HEK293T (cell line): ENCODE measurements around the gene DCTPP1.

ENCODE experiments used
- ARNT ChIP-seq: fragments of 450-650 bp; IDR thresholded peaks from 2 replicates; pipeline ENCODE4 v1.6.1; 2017; ENCODE audit warnings: mild to moderate bottlenecking
- BHLHE40 ChIP-seq: fragments of 450-650 bp; IDR thresholded peaks from 2 replicates; pipeline ENCODE4 v1.6.1; 2016; ENCODE audit warnings: mild to moderate bottlenecking, moderate library complexity, borderline replicate concordance
- ELF4 ChIP-seq: fragments of 450-650 bp; IDR thresholded peaks from 2 replicates; pipeline ENCODE4 v1.6.1; 2017; ENCODE audit warnings: antibody characterized with exemption
- FOXA1 ChIP-seq: fragments of 450-650 bp; IDR thresholded peaks from 2 replicates; pipeline ENCODE4 v1.6.1; 2016; ENCODE audit warnings: mild to moderate bottlenecking
- FOXK2 ChIP-seq: fragments of 450-650 bp; IDR thresholded peaks from 2 replicates; pipeline ENCODE4 v1.6.1; 2016; ENCODE audit warnings: mild to moderate bottlenecking
- FOXM1 ChIP-seq: fragments of 450-650 bp; IDR thresholded peaks from 2 replicates; pipeline ENCODE4 v1.6.1; 2017; ENCODE audit warnings: mild to moderate bottlenecking, borderline replicate concordance
- HDGF ChIP-seq: fragments of 450-650 bp; IDR thresholded peaks from 2 replicates; pipeline ENCODE4 v1.6.1; 2017; ENCODE audit warnings: antibody characterized with exemption, borderline replicate concordance
- LEF1 ChIP-seq: fragments of 450-650 bp; IDR thresholded peaks from 2 replicates; pipeline ENCODE4 v1.6.1; 2017; ENCODE audit warnings: mild to moderate bottlenecking, borderline replicate concordance
- SP1 ChIP-seq: fragments of 450-650 bp; IDR thresholded peaks from 2 replicates; pipeline ENCODE4 v1.6.1; 2017
- SUZ12 ChIP-seq: fragments of 450-650 bp; IDR thresholded peaks from 2 replicates; pipeline ENCODE4 v1.6.1; 2016; ENCODE audit warnings: mild to moderate bottlenecking
- TARDBP ChIP-seq: fragments of 450-650 bp; IDR thresholded peaks from 2 replicates; pipeline ENCODE4 v1.6.1; 2016
- ZNF384 ChIP-seq: fragments of 450-650 bp; IDR thresholded peaks from 2 replicates; pipeline ENCODE4 v1.6.1; 2016

GRCh38 chr16:30429418-30429677, 482 bp downstream of the DCTPP1 start:
- TF ChIP-seq HDGF (no peak), SUZ12 (no peak), FOXM1 (no peak), TARDBP (no peak), ELF4 (no peak), LEF1 (no peak), FOXK2 (no peak), ZNF384 (no peak), BHLHE40 (no peak), FOXA1 (no peak), SP1 (no peak), ARNT (no peak)
